Activated CD8-positive, alpha-beta memory T cell treated with anti-CD3 and anti-CD28 coated beads for 1 hour (primary cell): ENCODE results near the gene UBTD1.

Experiments
- DNase-seq, 2 donors: peaks; one replicate each; pipeline ENCODE4 v3.0.0-alpha.2; 2020; ENCODE audit warnings: low read depth in 1 of 2; ENCODE audit errors: extremely low read depth in 1 of 2

UBTD1 gene

DNA sequence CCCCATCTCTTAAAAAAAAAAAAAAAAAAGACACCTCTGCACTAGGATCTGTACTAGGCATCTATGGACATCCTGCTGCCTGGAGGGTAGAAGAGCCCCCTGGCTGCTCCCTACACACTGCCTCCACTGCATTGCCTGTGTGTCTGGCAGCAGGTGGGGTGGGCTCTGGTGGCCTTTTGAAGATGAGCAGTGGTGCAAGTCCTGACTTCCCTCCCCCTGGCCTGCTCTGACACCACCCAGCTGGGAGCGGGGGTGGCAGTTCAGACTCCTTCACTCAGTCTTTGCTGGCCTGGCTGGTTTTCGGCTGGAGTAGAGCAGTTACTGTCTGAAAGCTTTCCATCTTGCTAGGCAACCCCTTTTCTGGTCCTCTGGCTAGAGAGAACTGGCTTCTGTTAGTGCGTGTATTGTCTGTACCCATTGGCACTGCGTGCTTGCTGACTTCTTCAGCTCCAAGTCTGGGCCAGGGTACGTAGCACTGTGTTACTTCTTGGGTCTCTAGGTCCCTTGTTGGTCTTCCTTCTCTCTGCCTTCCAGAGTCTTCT is 108.4 kb downstream of the UBTD1 start:
- no peak for DNase-seq

GRCh38 chr10:97608991-97609561 is 110.4 kb downstream of the UBTD1 start:
- no peak for DNase-seq

DNA sequence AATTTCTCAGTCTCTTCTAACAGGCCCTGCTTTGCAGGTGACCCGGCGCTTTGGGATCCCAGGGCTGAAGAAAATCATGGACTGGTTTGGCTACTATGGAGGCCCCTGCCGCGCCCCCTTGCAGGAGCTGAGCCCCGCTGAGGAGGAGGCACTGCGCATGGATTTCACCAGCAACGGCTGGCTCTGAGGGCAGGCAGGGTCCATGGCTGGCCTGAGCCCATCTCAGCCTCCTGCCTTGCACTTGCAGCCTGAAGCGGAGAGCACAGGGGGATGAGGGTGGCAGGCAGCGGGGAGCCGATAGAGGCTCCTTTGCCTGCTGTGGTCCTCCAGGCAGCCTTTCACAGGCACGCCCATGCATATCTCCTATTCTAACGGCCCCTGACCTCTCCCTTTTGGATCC is 112.7 kb downstream of the UBTD1 start:
- DNase-seq, result no peak

DNA sequence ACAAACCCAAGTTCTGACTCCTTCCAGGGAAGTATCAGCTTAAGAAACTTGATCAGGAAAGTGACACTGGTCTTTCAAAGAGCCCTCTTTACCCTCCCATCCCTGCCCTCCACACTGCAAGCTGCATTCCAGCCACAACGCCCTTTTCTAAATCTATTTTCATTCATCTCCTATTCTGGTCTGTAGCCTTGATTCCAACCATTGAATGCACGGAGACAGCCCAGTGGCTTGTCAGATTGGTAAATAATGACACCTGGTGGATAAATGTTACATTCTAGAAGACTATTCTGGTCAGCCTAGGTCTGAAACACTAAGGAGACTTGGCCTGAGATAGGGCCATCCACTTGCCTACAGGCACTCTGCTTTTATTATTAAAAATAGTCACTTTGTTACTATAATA is 113.7 kb downstream of the UBTD1 start:
- DNase-seq, result no peak

- no peak for DNase-seq
Measured at GRCh38 chr10:97618285-97618684, 119.6 kb downstream of the UBTD1 start.

DNA sequence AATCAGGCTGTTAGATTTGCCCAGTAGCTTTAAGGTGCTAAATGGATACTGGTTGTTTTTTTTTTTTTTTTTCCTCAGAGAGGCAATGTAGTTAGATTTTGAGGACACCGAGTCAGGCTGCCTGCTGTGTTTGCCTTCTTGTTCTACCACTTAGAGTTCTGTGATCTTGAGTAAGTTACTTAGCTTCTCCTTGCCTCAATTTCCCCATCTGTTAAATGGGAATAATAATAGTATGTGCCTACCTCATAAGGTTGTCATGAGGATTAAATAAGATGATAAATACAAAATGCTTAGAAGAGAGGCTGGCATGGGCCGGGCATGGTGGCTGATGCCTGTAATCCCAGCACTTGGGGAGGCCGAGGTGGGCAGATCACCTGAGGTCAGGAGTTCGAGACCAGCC is 120.0 kb downstream of the UBTD1 start:
- no peak for DNase-seq
